ENCODE results near the gene LIPE. TPM values are rescaled to one million over a fixed set of nuclear protein-coding genes. Genes with fewer than 3 reads are reported as not detected.

Gene LIPE
- total RNA-seq, 1 donor from 2014 or later = 39.0 TPM

DNA sequence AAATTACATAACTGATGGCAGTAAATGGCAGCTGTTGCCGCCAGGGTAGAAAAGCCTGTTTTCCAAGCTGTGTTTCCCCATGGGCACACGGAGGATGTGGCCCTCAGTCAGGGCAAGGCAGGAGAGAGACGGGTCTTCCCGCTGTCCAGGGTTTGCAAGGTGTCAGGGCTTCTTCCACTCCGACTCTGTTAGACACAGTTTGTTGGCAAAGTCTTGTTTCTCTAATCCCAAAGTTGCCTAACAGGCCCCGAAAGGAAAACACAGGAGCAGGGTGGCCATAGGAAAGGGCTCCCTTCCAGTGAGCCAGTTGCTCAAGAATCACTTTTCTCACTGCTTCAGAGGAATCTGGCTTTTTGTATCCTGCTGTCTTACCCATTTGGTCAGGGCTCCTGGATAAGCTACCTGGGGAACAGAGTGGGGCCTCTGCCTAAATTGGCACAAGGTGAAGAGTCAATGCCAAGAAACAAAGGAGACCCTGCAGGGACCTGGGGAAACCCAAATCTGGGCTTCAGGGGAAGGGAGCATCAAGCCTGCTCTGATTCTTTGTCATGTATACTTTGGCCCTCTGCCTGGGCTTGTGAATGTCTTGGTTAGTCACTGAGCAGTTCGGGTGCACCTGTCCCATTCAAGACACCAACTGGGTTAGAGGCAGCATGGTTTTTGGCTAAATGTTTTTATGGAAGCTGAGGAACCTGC, 44.5 kb upstream of the LIPE start:
- DNase-seq = no peak
- Mint-ChIP-seq H3K4me1 (ENCODE audit: low read depth, unreplicated experiment) (peaks cover 9% of the 10 kb centered on the region), H3K27ac (ENCODE audit: unreplicated experiment) (no peak overlapping the region), H3K36me3 (ENCODE audit: unreplicated experiment) (no peaks in the 10 kb centered on the region), H3K4me3 (ENCODE audit: unreplicated experiment) (no peak overlapping the region), H3K9me3 (ENCODE audit: unreplicated experiment) (peaks cover 2% of the 10 kb centered on the region), H3K27me3 (ENCODE audit: unreplicated experiment) (no peaks in the 10 kb centered on the region)
- TF ChIP-seq, protein P1, sequence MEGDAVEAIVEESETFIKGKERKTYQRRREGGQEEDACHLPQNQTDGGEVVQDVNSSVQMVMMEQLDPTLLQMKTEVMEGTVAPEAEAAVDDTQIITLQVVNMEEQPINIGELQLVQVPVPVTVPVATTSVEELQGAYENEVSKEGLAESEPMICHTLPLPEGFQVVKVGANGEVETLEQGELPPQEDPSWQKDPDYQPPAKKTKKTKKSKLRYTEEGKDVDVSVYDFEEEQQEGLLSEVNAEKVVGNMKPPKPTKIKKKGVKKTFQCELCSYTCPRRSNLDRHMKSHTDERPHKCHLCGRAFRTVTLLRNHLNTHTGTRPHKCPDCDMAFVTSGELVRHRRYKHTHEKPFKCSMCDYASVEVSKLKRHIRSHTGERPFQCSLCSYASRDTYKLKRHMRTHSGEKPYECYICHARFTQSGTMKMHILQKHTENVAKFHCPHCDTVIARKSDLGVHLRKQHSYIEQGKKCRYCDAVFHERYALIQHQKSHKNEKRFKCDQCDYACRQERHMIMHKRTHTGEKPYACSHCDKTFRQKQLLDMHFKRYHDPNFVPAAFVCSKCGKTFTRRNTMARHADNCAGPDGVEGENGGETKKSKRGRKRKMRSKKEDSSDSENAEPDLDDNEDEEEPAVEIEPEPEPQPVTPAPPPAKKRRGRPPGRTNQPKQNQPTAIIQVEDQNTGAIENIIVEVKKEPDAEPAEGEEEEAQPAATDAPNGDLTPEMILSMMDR (IDR thresholded peaks at IDR 0.05; ENCODE audit: partially characterized antibody, unreplicated experiment) = no peak

DNA sequence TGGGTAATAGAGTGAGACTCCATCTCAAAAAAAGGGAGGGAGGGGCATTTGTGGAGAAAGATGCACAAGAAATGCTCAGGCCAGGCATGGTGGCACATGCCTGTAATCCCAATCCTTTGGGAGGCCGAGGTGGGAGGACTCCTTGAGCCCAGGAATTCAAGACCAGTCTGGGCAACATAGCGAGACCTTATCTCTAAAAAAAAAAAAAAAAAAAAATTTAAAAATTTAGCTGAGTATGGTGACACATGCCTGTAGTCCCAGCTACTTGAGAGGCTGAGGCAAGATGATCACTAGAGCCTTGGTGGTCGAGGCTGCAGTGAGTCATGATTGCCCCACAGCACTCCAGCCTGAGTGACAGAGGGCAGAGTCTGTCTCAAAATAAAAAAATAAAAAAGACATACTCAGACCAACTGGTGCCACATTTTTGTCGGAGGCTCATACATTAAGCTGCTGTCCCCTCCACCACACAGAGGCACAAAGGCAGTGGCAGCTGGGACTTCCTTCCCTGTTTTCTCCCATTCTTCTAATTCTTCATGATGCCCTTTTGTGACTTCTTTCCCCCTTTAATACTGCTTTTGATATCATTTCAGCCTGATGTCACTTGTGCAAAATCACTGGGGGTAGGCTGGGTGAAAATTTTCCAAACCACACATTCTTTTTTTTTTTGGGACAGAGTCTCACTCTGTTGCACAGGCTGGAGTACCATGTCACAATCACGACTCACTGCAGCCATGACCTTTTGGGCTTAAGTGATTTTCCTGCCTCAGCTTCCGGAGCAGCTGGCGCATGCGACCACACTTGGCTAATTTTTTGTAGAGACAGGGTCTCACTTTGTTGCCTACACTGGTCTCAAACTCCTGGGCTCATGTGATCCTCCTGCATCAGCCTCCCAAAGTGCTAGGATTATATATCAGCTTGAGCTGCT, 42.4 kb upstream of the LIPE start:
- peak overlapping the region; percentile 13 for H3K27ac Mint-ChIP-seq (ENCODE audit: unreplicated experiment)
- TF ChIP-seq, protein P1 (IDR thresholded peaks at IDR 0.05; ENCODE audit: partially characterized antibody, unreplicated experiment) = no peak
- H3K9me3 Mint-ChIP-seq (ENCODE audit: unreplicated experiment) = no peaks in the 10 kb centered on the region

DNA sequence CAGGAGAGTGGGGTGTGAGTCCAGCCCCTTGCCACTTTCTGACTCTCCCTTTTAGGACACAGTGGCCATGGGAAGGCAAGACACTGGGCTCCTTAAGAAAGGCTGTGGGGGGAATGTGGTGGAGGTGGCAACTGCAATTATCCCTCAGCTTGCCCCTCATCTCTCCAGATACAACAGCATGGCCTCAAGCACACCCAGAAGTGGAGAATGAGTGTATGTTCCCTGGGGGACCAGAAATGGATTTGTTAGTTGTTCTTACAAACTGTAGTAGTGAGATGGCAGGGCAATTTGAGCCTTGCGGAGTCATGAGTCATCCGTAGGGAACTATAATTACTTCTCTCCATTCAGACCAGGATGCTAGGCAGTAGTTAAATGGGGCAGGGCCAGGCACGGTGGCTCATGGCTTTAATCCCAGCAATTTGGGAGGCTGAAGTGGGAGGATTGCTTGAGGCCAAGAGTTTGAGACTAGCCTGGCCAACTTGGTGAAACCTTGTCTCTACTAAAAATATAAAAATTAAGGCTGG, 41.1 kb upstream of the LIPE start:
- H3K4me1 Mint-ChIP-seq (ENCODE audit: low read depth, unreplicated experiment) = peaks cover 9% of the 10 kb centered on the region
- H3K4me3 Mint-ChIP-seq (ENCODE audit: unreplicated experiment) = no peak overlapping the region
- H3K9me3 Mint-ChIP-seq (ENCODE audit: unreplicated experiment) = no peaks in the 10 kb centered on the region
- H3K27ac Mint-ChIP-seq (ENCODE audit: unreplicated experiment) = peak overlapping the region; percentile 71
- H3K27me3 Mint-ChIP-seq (ENCODE audit: unreplicated experiment) = peaks cover 2% of the 10 kb centered on the region
- DNase-seq = peak; percentile 17
- TF ChIP-seq, protein P1 (IDR thresholded peaks at IDR 0.05; ENCODE audit: partially characterized antibody, unreplicated experiment) = no peak
- H3K36me3 Mint-ChIP-seq (ENCODE audit: unreplicated experiment) = no peaks in the 10 kb centered on the region

More for the DNA sequence above, 42.4 kb upstream of the LIPE start:
- no peak for DNase-seq
- H3K4me1 Mint-ChIP-seq (ENCODE audit: low read depth, unreplicated experiment) = peaks cover 9% of the 10 kb centered on the region
- H3K36me3 Mint-ChIP-seq (ENCODE audit: unreplicated experiment) = no peaks in the 10 kb centered on the region
- H3K27me3 Mint-ChIP-seq (ENCODE audit: unreplicated experiment) = peaks cover 2% of the 10 kb centered on the region
- no peak overlapping the region for H3K4me3 Mint-ChIP-seq (ENCODE audit: unreplicated experiment)

DNA sequence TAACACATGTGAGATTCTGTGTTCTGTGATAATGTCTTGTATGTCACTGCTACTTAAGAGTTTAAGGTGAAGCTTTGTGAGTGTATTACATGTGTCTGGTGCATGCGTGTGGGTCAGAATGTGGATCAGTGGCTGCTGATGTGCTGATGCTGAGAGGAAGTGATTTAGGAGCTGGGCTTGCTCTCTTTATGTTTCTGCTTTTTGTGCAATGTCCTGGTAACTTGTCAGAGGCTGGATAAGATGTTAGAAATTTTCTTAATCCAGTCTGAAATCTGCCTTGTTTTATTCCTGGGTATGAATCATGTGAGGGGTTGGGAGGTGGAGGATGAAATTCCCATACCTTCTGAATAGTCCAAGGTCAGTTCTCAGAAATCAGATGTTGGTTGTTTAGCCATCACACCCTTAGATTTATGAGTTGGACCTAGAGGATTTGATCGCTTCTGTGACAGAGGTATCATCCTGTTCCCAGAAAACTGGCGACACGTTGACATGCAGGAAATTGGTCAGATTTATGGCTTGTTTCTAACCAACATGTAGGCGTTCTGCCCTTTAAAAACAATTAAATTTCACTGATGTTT, 40.1 kb upstream of the LIPE start:
- no peaks in the 10 kb centered on the region for H3K9me3 Mint-ChIP-seq (ENCODE audit: unreplicated experiment)
- H3K4me3 Mint-ChIP-seq (ENCODE audit: unreplicated experiment) = no peak overlapping the region
- DNase-seq = no peak
- TF ChIP-seq, protein P1 (IDR thresholded peaks at IDR 0.05; ENCODE audit: partially characterized antibody, unreplicated experiment) = no peak
- peaks cover 9% of the 10 kb centered on the region for H3K4me1 Mint-ChIP-seq (ENCODE audit: low read depth, unreplicated experiment)
- no peak overlapping the region for H3K27ac Mint-ChIP-seq (ENCODE audit: unreplicated experiment)
- peaks cover 2% of the 10 kb centered on the region for H3K27me3 Mint-ChIP-seq (ENCODE audit: unreplicated experiment)
- H3K36me3 Mint-ChIP-seq (ENCODE audit: unreplicated experiment) = no peaks in the 10 kb centered on the region
